Measurements from ENCODE around the gene TLE3.

The TLE3 gene

DNA sequence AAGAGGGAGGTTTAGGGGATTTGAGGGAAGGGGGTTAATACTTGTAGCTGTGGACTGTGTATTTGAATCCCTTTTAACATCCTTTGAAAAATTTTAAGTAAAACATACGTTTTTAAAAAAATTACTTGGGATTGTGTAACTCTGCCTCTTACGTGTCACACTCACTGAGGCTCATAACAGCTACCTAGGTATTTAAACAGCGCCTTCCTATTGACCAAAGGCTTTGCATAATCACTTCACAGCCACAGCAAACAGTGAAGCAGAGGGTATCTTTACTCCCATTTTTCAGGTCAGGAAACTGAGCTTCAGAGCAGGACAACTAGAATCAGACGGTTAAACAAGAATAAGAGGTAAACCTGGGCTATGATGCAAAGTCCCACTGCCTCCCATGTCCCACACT, 95.9 kb downstream of the TLE3 start:
- no peak for DNase-seq (ENCODE audit: low spot score)

GRCh38 chr15:69999392-70000085, 98.2 kb downstream of the TLE3 start:
- DNase-seq (ENCODE audit: low spot score): no peak

DNA sequence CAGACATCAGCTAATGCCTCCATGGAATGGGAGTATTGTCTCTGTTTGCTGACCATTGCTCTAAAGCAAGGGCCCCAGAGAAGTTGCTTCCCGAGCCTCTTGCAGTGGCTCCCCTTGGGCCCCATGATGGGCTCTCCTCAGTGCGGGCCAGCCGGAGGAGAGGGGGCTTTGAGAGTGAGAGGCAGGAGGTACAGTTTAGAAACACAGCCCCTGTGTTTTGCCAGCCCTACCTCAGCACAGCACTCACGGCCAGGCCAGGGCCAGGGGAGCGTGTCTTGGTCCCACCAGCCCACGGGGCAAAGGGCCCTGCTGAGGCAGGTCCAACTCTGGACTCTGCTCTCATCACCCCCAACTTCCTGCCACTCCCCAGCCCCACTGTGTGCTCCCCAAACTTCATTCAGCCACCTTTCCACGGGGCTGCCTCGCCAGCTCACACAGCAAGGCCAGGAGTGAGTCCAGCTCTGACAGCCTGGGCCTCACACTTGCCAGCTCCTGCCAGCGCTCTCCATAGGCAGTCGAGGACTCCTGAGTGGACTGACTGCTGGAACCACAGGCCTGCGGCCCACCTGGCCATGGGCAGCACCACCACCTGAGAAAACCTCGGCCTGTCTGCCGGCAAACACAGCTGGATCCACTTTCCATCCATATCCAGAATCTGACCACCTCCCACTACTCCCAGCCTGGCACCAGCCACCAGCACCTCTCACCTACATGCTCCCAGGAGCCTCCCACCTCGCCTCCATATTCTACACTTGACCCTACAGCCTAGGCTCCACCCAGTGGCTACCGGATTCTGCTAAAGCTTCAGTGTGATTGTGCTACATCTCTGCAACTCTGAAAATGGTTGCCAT, 99.0 kb downstream of the TLE3 start:
- DNase-seq (ENCODE audit: low spot score): no peak

DNA sequence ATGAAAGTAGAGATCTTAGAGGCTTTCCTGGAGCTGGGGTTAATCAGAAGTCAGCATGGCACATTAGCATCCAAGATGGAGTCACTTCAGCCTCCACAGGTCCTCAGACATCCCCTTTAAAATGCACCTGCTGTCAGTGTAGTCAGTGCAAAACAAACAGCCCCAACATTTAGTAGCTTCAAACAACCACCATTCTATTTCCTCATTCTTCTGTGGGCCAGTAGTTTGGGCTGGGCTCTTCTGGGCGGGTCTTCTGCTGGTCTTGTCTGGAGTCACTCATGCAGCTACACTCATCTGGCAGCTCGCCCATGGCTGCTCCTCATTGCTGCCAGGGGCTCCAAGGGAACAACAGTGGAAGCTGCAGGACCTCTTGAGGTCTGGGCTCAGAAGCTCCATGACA, 99.9 kb downstream of the TLE3 start:
- DNase-seq (ENCODE audit: low spot score): no peak
